OCI-LY7 (cell line): ENCODE data around the gene BRD7. TPM values are rescaled to one million over a fixed set of nuclear protein-coding genes. Genes with fewer than 3 reads are reported as not detected.

Experiments
- BruUV-seq: library from RNA; stranded (reverse); fragments of 400-500 nt; replicated peaks from 2 replicates; lab custom pipeline; 2021; lab: Mats Ljungman, UMichigan
- CTCF ChIA-PET: fragments of 300-600 bp; sonication (Branson Sonifier 250); formaldehyde crosslinking; loops from one replicate; lab custom pipeline; 2022; ENCODE audit warnings: antibody characterized with exemption; ENCODE audit not compliant: unreplicated experiment; lab: Charles Lee
- POLR2A ChIA-PET: fragments of 300-600 bp; sonication (Branson Sonifier 250); formaldehyde crosslinking; loops from one replicate; lab custom pipeline; 2022; ENCODE audit warnings: antibody characterized with exemption; lab: Charles Lee
- DNase-seq: peaks from one replicate; pipeline ENCODE4 v3.0.0-alpha.2; 2015; ENCODE audit warnings: low spot score
- H2AFZ ChIP-seq: fragments of 200-600 bp; sonication (generic), shearing (Covaris generic); 2 replicates; pipeline ENCODE4 v1.6.1; 2014; ENCODE audit warnings: mild to moderate bottlenecking, antibody characterized with exemption, low read length, moderate library complexity
- H3K27ac ChIP-seq: fragments of 200-600 bp; sonication (generic); 2 replicates; pipeline ENCODE4 v1.5.1; 2014; ENCODE audit warnings: mixed run types, low read depth, mild to moderate bottlenecking, moderate library complexity, low read length, inconsistent platforms; ENCODE audit not compliant: poor library complexity, severe bottlenecking
- H3K36me3 ChIP-seq: fragments of 200-600 bp; sonication (generic); 2 replicates; pipeline ENCODE4 v1.6.1; 2014; ENCODE audit warnings: mild to moderate bottlenecking, antibody characterized with exemption, low read length, moderate library complexity, mixed read lengths; ENCODE audit not compliant: insufficient read depth
- H3K4me1 ChIP-seq: fragments of 200-600 bp; sonication (generic); 2 replicates; pipeline ENCODE4 v1.5.1; 2014; ENCODE audit warnings: mild to moderate bottlenecking, low read length; ENCODE audit not compliant: insufficient read depth, poor library complexity, severe bottlenecking
- H3K4me2 ChIP-seq: fragments of 200-600 bp; sonication (generic); 2 replicates; pipeline ENCODE4 v1.6.1; 2014; ENCODE audit warnings: mild to moderate bottlenecking, low read length
- H3K4me3 ChIP-seq: fragments of 200-600 bp; sonication (generic); 2 replicates; pipeline ENCODE4 v1.5.1; 2014; ENCODE audit warnings: mild to moderate bottlenecking, low read depth, low read length; ENCODE audit not compliant: poor library complexity, severe bottlenecking
- H3K79me2 ChIP-seq: fragments of 200-600 bp; sonication (generic); 2 replicates; pipeline ENCODE4 v1.6.1; 2016; ENCODE audit warnings: low read depth, mild to moderate bottlenecking, low read length, moderate library complexity, mixed read lengths; ENCODE audit not compliant: insufficient read depth
- H3K9me2 ChIP-seq: fragments of 200-600 bp; sonication (generic); 2 replicates; pipeline ENCODE4 v1.6.1; 2016; ENCODE audit warnings: mild to moderate bottlenecking, low read length, mixed read lengths; ENCODE audit not compliant: insufficient read depth
- H3K9me3 ChIP-seq: fragments of 200-600 bp; sonication (generic); 2 replicates; pipeline ENCODE4 v1.6.1; 2014; ENCODE audit warnings: mild to moderate bottlenecking, mixed run types, low read length, mixed read lengths
- H4K20me1 ChIP-seq: fragments of 200-600 bp; sonication (generic); 2 replicates; pipeline ENCODE4 v1.6.1; 2014; ENCODE audit warnings: mild to moderate bottlenecking, antibody characterized with exemption, low read length, moderate library complexity, mixed read lengths; ENCODE audit not compliant: insufficient read depth
- CTCF ChIP-seq: fragments of 200-600 bp; sonication (generic); conservative IDR thresholded peaks from 2 replicates; pipeline ENCODE4 v1.5.1; 2014; ENCODE audit warnings: mild to moderate bottlenecking, antibody characterized with exemption, low read length, moderate library complexity, mixed read lengths
- EZH2phosphoT487 ChIP-seq: fragments of 200-600 bp; sonication (generic); IDR thresholded peaks from 2 replicates; pipeline ENCODE4 v1.6.1; 2018; ENCODE audit warnings: low read depth, borderline replicate concordance, mild to moderate bottlenecking, mixed run types, antibody characterized with exemption, low read length, moderate library complexity, mixed read lengths
- intact Hi-C: fragments of 100-400 bp; cut with micrococcal nuclease; formaldehyde crosslinking; loops from one replicate; pipeline ENCODE4 v1.10.0; 2022; ENCODE audit not compliant: unreplicated experiment
- total RNA-seq, 2 experiments: library from RNA; depleted of rRNA in 1 of 2; stranded (reverse); fragments of >200 nt in 1 of 2; shearing (Covaris generic) in 1 of 2; gene quantifications; 2 replicates each; pipeline ENCODE4 v1.2.3, GENCODE V29; 2014 to 2022

BRD7 gene
- total RNA-seq, 2 experiments from 2014 or later, result 78.5 to 105 TPM

- no peak for DNase-seq
- no TSS peak for BruUV-seq
- Histone ChIP-seq H3K79me2 (peaks cover 87% of the 10 kb centered on the region), H3K9me3 (no peaks in the 10 kb centered on the region; the same call in 1 of the 2 replicates), H3K9me2 (no peaks in the 10 kb centered on the region), H3K4me2 (peak overlapping the region; percentile 47), H2AFZ (no peak overlapping the region), H4K20me1 (peaks cover 5% of the 10 kb centered on the region; the same call in 1 of the 2 replicates), H3K27ac (peak overlapping the region; percentile 18), H3K36me3 (peaks cover 15% of the 10 kb centered on the region), H3K4me3 (no peak overlapping the region), H3K4me1 (peaks cover 84% of the 10 kb centered on the region)
- ChIA-PET POLR2A (interaction anchor here (0.7 to 3.2 kb wide), 2 partner anchors 12 to 531 kb away, joined by 7 to 15 read pairs; no protein-coding TSS in a partner anchor), CTCF (no interaction called here)
- intact Hi-C loops, result no loop called here
- TF ChIP-seq CTCF, result no peak
- TF ChIP-seq EZH2phosphoT487, result no peak
These were observed 89.3 kb downstream of the BRD7 start for GRCh38 chr16:50279504-50279865.

- H3K79me2 ChIP-seq, result peaks cover 76% of the 10 kb centered on the region
- TF ChIP-seq CTCF (no peak), EZH2phosphoT487 (no peak)
- no peak overlapping the region for H3K4me2 ChIP-seq
- peaks cover 83% of the 10 kb centered on the region for H3K4me1 ChIP-seq
- H2AFZ ChIP-seq, result no peak overlapping the region
- no peak for DNase-seq
- ChIA-PET CTCF (no interaction called here), POLR2A (interaction anchor here (1.1 to 3.2 kb wide), 2 partner anchors 10 to 13 kb away, joined by 5 to 15 read pairs; no protein-coding TSS in a partner anchor)
- BruUV-seq, result TSS peak; percentile 34
- H3K36me3 ChIP-seq, result peaks cover 15% of the 10 kb centered on the region
- H3K9me2 ChIP-seq, result no peaks in the 10 kb centered on the region
- H3K4me3 ChIP-seq, result no peak overlapping the region
- H3K27ac ChIP-seq, result no peak overlapping the region
- intact Hi-C loops, result no loop called here
- no peaks in the 10 kb centered on the region; the same call in 1 of the 2 replicates for H3K9me3 ChIP-seq
- H4K20me1 ChIP-seq, result peaks cover 5% of the 10 kb centered on the region; the same call in 1 of the 2 replicates
These were observed 90.5 kb downstream of the BRD7 start for GRCh38 chr16:50278251-50278650.

GRCh38 chr16:50276801-50277555, 91.8 kb downstream of the BRD7 start:
- no peak overlapping the region for H2AFZ ChIP-seq
- H3K4me3 ChIP-seq, result no peak overlapping the region
- intact Hi-C loops, result no loop called here
- H4K20me1 ChIP-seq, result peaks cover 5% of the 10 kb centered on the region; the same call in 1 of the 2 replicates
- H3K4me1 ChIP-seq, result peaks cover 80% of the 10 kb centered on the region
- ChIA-PET CTCF (no interaction called here), POLR2A (interaction anchor here (0.6 to 1.1 kb wide), 2 partner anchors 10 to 12 kb away, joined by 4 to 5 read pairs; no protein-coding TSS in a partner anchor)
- H3K79me2 ChIP-seq, result peaks cover 65% of the 10 kb centered on the region
- H3K36me3 ChIP-seq, result peaks cover 15% of the 10 kb centered on the region
- DNase-seq, result no peak
- H3K9me3 ChIP-seq, result no peaks in the 10 kb centered on the region; the same call in 1 of the 2 replicates
- BruUV-seq, result TSS peak; percentile 34
- H3K9me2 ChIP-seq, result no peaks in the 10 kb centered on the region
- TF ChIP-seq EZH2phosphoT487 (no peak), CTCF (no peak)
- H3K27ac ChIP-seq, result peak overlapping the region; percentile 80
- peak overlapping the region; percentile 97; the same call in 1 of the 2 replicates for H3K4me2 ChIP-seq
